Large intestine (tissue), 3 donors: ENCODE measurements around the gene RRP9. TPM values are rescaled to one million over a fixed set of nuclear protein-coding genes. Genes with fewer than 3 reads are reported as not detected.

Experiments
- DNase-seq, 2 donors: peaks; one replicate each; pipeline versions ENCODE4 v3.0.0 to v3.0.0-alpha.2; 2013
- H3K27ac ChIP-seq: one replicate; pipeline ENCODE4 v1.5.1; 2013; ENCODE audit warnings: low read length
- H3K27me3 ChIP-seq: 2 replicates; pipeline ENCODE4 v1.6.1; 2013; ENCODE audit warnings: low read length; ENCODE audit not compliant: control insufficient read depth, insufficient read depth
- H3K36me3 ChIP-seq: 2 replicates; pipeline ENCODE4 v1.6.1; 2013; ENCODE audit warnings: low read length; ENCODE audit not compliant: control insufficient read depth, insufficient read depth
- H3K4me1 ChIP-seq: one replicate; pipeline ENCODE4 v1.6.1; 2013; ENCODE audit warnings: low read length; ENCODE audit not compliant: control insufficient read depth, insufficient read depth
- H3K4me3 ChIP-seq: one replicate; pipeline ENCODE4 v1.5.1; 2013; ENCODE audit warnings: low read length
- H3K9me3 ChIP-seq: one replicate; pipeline ENCODE4 v1.6.1; 2013; ENCODE audit warnings: mild to moderate bottlenecking, low read depth, low read length, moderate library complexity; ENCODE audit not compliant: control insufficient read depth
- WGBS: methylation state at CpG from one replicate; pipeline ENCODE4 v1.1.5; 2013; ENCODE audit warnings: low lambda C conversion rate; ENCODE audit not compliant: insufficient coverage; 5-methylcytosine and 5-hydroxymethylcytosine counted together
- polyA plus RNA-seq: library from polyadenylated mRNA; unstranded; fragments of 120-200 nt; gene quantifications from one replicate; pipeline ENCODE4 v1.2.1, GENCODE V29; 2013

Gene RRP9
- polyA plus RNA-seq, 1 donor = 17.8 TPM

DNA sequence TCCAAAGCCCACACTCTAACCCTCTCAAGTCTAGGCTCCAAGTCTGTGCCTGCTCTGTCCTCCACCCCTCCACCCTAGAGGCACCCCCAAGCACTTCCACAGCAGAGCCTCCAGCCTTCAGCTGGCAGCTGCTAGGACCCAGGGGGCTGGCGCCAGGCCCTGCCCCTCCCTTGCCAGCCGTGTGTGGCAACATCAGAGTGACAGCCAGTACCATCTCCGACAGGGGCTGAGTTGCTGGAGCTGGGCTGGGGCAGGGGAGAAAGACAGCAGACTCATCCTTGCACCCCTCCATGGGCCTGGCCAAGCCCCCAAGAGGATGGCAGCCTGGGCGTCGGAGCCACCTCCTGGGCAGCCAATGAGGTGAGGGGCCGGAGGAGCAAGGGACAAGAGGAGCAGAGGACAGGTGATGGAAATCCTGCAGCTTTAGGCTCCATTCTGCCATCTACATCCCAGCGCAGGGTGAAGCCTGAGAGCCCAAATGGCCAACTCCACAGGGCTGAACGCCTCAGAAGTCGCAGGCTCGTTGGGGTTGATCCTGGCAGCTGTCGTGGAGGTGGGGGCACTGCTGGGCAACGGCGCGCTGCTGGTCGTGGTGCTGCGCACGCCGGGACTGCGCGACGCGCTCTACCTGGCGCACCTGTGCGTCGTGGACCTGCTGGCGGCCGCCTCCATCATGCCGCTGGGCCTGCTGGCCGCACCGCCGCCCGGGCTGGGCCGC lies 13.6 kb upstream of the RRP9 start, which contains the start of gene GPR62:
Gene GPR62 (plus strand): TSS at position 207 of the 718 bp plus-strand sequence. CDS start 272 bp downstream, at position 479.
- peaks cover 9% of the 10 kb centered on the region for H3K9me3 ChIP-seq
- H3K36me3 ChIP-seq = peaks cover 12% of the 10 kb centered on the region
- no peak within 1 kb of the TSS for H3K27ac ChIP-seq
- peaks cover 23% of the 10 kb centered on the region for H3K27me3 ChIP-seq
- no CpG with 5 or more reads among the region's 33 CpGs for WGBS
- no peak within 1 kb of the TSS for H3K4me3 ChIP-seq
- no peaks in the 10 kb centered on the region for H3K4me1 ChIP-seq
- DNase-seq = no peak

DNA sequence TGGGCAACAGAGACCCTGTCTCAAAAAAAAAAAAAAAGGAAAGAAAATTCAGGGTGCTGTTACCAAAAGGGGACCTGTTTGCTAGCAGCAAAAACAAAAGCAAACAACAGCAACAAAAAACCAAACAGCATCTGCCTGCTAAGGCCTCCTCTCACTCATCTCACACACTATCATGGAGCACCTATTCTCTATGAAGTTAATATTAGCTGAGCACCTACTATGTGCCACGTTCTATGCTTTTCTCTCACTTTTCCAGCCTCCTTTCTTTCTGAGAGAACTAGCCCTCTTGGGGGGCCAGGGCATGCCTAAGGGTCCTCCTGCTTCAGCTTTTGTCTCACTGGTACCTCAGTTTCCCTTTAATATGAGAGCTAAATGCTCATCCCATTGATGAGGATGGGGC lies 13.0 kb upstream of the RRP9 start:
- no CpG with 5 or more reads among the region's 1 CpG for WGBS
- no peaks in the 10 kb centered on the region for H3K4me1 ChIP-seq
- peaks cover 9% of the 10 kb centered on the region for H3K9me3 ChIP-seq
- no peak for DNase-seq
- no peak overlapping the region for H3K4me3 ChIP-seq
- peaks cover 8% of the 10 kb centered on the region for H3K36me3 ChIP-seq
- H3K27me3 ChIP-seq = peaks cover 23% of the 10 kb centered on the region
- H3K27ac ChIP-seq = no peak overlapping the region

DNA sequence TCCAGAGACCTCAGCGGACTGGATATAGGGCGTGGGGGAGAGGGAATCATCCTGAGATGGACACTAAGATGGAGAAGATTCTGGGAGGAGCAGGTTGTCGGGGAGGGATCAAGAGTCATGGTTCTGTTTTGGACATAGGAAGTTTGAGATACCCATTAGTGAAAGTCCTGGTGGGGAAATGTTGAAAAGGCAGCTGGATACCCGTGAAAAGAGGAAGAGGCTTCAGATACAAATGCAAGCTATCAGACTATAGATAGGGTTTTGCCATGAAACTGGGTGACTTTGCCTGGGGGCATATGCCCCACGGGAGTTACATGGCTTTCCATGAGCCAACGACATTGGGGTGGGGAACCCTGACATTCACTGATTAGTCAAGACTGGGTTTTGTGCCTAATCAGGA lies 12.4 kb upstream of the RRP9 start:
- no peak overlapping the region for H3K27ac ChIP-seq
- H3K9me3 ChIP-seq = peaks cover 9% of the 10 kb centered on the region
- peaks cover 5% of the 10 kb centered on the region for H3K36me3 ChIP-seq
- no peak for DNase-seq
- WGBS = 100% methylated on average over 3 of the region's 6 CpGs
- H3K27me3 ChIP-seq = peaks cover 23% of the 10 kb centered on the region
- no peak overlapping the region for H3K4me3 ChIP-seq
- H3K4me1 ChIP-seq = no peaks in the 10 kb centered on the region

DNA sequence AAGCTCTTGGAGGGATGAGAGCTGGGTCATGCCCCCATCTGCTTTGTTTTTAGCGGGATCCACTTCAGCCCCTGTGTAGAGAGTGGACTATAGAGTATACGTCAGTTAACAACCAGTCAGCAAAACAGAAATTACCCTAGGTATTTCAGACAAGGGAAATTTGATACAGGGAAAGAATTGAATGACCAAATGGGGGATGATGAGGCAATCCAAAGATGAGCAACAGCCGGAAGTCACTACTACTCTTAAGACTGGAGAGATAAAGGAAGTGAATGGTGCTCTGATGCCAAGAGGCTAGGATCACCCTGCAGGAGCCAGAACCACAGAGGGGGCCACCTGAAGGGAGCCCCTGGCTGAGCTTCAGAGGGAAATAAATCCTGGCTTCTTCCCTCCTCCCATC lies 11.7 kb upstream of the RRP9 start:
- Histone ChIP-seq H3K9me3 (peaks cover 9% of the 10 kb centered on the region), H3K4me3 (no peak overlapping the region), H3K27me3 (peaks cover 23% of the 10 kb centered on the region), H3K27ac (no peak overlapping the region), H3K36me3 (peaks cover 3% of the 10 kb centered on the region), H3K4me1 (no peaks in the 10 kb centered on the region)
- DNase-seq = no peak
- 80% methylated on average over 1 of the region's 3 CpGs for WGBS

DNA sequence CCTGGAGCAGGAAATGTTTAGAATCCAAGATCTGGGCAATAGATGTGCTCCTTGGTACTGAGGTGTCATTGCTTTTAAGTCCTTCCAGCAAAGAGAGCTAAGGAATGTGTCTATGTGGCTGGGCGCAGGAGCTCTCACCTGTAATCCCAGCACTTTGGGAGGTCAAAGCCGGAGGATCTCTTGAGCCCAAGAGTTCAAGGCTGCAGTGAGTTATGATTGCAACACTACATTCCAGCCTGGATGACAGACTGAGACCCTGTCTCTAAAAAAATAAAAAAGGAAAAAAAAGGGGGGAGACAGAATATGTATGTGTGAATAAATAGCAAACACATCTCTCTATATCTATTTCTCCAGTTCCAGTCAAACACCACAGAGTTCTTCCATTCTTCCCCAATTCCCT lies 9.2 kb upstream of the RRP9 start:
- peaks cover under 1% of the 10 kb centered on the region for H3K36me3 ChIP-seq
- H3K4me1 ChIP-seq = no peaks in the 10 kb centered on the region
- no peak for DNase-seq
- peaks cover 23% of the 10 kb centered on the region for H3K27me3 ChIP-seq
- no peak overlapping the region for H3K27ac ChIP-seq
- H3K4me3 ChIP-seq = no peak overlapping the region
- no CpG with 5 or more reads among the region's 2 CpGs for WGBS
- H3K9me3 ChIP-seq = peaks cover 7% of the 10 kb centered on the region

DNA sequence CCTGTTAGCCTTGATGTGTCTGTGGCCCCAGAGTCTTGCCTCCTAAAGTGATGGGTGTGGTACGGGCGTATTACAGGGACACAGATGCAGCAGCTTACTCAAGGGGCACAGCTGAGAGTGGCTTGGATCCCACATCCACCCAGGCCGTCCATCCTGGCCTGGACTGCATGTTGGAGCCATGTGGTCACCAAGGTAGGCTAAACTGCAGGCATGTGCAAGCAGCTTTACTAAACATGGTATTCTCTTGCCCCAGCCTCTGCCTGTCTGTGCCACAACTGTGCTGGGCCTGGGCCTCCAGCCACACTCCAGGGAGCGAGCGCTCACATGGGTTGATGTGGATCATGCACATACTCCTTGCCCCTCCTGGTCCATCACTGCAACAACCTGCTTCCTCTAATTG lies 7.4 kb upstream of the RRP9 start:
- Histone ChIP-seq H3K4me3 (no peak overlapping the region), H3K4me1 (no peaks in the 10 kb centered on the region), H3K27me3 (peaks cover 9% of the 10 kb centered on the region), H3K36me3 (peaks cover 2% of the 10 kb centered on the region), H3K9me3 (no peaks in the 10 kb centered on the region), H3K27ac (no peak overlapping the region)
- no CpG with 5 or more reads among the region's 5 CpGs for WGBS
- DNase-seq = no peak

DNA sequence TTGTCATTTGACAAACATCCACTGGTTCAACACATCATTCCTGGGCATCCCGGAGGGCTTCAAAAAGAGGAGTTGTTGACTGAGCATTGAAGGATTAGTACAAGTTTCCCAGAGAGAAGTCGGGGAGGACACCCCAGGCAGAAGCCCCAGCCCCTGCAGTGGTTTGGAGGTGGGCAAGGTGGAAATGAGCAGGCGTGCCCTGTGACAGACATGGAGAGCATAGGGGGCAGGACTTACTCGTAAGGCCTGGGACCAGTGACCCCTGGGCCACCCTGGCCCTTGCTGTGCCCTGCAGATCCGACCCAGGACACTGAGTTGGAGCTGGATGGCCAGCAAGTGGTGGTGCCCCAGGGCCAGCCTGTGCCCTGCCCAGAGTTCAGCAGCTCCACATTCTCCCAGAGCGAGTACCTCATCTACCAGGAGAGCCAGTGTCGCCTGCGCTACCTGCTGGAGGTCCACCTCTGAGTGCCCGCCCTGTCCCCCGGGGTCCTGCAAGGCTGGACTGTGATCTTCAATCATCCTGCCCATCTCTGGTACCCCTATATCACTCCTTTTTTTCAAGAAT lies 6.4 kb upstream of the RRP9 start:
- no peak overlapping the region for H3K4me3 ChIP-seq
- H3K4me1 ChIP-seq = peaks cover 4% of the 10 kb centered on the region
- H3K9me3 ChIP-seq = no peaks in the 10 kb centered on the region
- peaks cover 2% of the 10 kb centered on the region for H3K36me3 ChIP-seq
- peaks cover 3% of the 10 kb centered on the region for H3K27me3 ChIP-seq
- H3K27ac ChIP-seq = no peak overlapping the region
- no peak for DNase-seq
- WGBS = 100% methylated on average over 2 of the region's 10 CpGs

DNA sequence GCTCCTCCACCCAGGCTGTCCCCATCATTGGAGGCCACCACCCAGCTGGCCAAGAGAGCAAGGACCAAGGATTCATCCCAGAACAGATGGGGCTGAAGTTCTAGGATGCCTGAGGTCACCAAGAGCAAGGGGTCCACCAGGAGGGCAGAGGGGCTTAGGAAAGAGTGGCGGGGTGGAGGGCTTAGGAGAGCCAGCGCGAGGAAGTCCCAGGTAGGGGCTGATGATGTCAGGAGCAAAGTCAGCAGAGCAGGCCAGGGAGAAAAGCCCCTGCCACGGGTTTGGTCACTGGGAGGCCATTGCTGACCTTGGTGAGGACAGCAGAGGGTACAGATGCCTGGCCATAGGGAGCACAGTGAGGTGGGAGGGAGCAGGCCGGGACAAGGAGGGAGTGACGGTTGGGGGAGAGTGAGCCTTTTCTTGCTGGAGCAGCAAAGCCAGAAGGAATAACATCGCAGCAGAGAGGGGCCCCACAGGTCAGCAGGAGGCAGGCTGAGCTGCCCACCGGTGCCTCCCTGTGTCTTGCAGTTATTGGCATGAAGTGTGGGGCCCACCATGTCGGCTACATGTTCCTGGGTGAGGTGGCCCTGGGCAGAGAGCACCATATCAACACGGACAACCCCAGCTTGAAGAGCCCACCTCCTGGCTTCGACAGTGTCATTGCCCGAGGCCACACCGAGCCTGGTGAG lies 5.7 kb upstream of the RRP9 start:
- no CpG with 5 or more reads among the region's 13 CpGs for WGBS
- no peaks in the 10 kb centered on the region for H3K9me3 ChIP-seq
- DNase-seq = no peak
- H3K4me1 ChIP-seq = peaks cover 11% of the 10 kb centered on the region
- no peak overlapping the region for H3K27ac ChIP-seq
- H3K27me3 ChIP-seq = no peaks in the 10 kb centered on the region
- H3K4me3 ChIP-seq = no peak overlapping the region
- peaks cover 2% of the 10 kb centered on the region for H3K36me3 ChIP-seq

DNA sequence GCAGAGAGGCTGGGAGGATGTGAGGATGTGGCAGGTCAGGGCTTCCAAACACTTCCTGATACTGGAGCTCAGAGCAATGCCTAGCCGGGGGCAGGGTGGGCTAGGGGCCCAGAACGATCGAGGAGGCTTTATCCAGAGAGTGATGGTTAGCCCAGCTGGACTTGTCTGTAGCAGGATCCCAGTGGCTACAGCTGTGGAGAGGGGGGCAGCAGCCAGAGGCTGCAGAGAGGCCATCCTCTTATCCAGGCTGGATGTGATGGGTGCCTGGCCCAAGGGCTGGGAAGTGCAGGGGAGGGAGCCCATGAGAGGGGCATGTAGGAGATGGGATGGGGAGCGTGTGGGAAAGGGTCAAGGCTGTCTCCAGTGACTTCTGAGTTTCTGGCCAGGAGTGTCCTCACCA lies 5.1 kb upstream of the RRP9 start:
- DNase-seq = no peak
- Histone ChIP-seq H3K4me3 (no peak overlapping the region), H3K36me3 (peaks cover 2% of the 10 kb centered on the region), H3K4me1 (peaks cover 11% of the 10 kb centered on the region), H3K27me3 (no peaks in the 10 kb centered on the region), H3K27ac (no peak overlapping the region), H3K9me3 (no peaks in the 10 kb centered on the region)
- WGBS = no CpG with 5 or more reads among the region's 4 CpGs

DNA sequence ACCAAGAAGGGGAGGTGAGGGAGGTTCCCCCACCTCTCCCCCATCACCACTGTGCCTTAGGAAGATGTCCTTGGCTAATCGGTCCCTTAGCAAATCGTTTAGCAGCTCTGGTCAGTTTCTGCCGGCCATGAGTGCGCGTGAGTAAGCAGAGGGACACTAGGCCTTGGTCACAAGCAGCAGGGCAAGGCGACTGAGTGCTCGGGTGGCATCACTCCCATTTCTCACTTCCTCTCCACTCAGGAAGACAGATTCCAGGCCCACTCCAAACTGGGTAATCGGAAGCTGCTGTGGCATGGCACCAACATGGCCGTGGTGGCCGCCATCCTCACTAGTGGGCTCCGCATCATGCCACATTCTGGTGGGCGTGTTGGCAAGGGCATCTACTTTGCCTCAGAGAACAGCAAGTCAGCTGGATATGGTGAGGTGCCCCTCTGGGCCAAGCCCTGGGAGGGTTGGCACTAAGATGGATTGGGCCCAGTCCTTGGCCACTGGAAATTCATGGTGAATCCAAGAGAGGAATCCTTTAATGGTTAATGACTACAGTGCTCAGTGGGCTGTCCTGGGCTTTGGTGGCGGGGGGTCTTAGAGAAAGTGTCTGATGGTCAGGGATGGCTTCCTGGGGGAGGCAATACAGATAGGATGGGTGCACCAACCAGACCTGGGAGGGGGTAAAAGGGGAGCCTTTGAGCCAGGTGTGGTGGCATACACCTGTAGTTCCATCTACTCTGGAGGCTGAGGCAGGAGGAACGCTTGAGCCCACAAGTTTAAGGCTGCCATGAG lies 4.4 kb upstream of the RRP9 start:
- H3K4me3 ChIP-seq = no peak overlapping the region
- peaks cover 2% of the 10 kb centered on the region for H3K36me3 ChIP-seq
- no peak overlapping the region for H3K27ac ChIP-seq
- peaks cover 11% of the 10 kb centered on the region for H3K4me1 ChIP-seq
- H3K27me3 ChIP-seq = no peaks in the 10 kb centered on the region
- no peaks in the 10 kb centered on the region for H3K9me3 ChIP-seq
- DNase-seq = no peak
- no CpG with 5 or more reads among the region's 14 CpGs for WGBS
